GM12892 (cell line): ENCODE data around the gene ASTL. TPM values are rescaled to one million over a fixed set of nuclear protein-coding genes. Genes with fewer than 3 reads are reported as not detected.
A peak's percentile ranks its signal among the peaks of the same experiment; 100 is the strongest.

ENCODE experiments used
- DNase-seq: peaks from one replicate; pipeline ENCODE4 v3.0.0; 2011; ENCODE audit not compliant: insufficient read length
- FAIRE-seq: peaks from 2 replicates; lab custom pipeline; 2011; peaks lifted over from hg19 to GRCh38; lab: Jason Lieb, UNC
- POLR2A ChIP-seq: IDR thresholded peaks from 2 replicates; pipeline ENCODE4 v1.6.1; 2011; ENCODE audit warnings: low read depth, low read length, control low read depth
- POLR2AphosphoS5 ChIP-seq: IDR thresholded peaks from 2 replicates; pipeline ENCODE4 v1.6.1; 2011; ENCODE audit warnings: low read depth, low read length, control low read depth
- TAF1 ChIP-seq: IDR thresholded peaks from 2 replicates; pipeline ENCODE4 v1.6.1; 2011; ENCODE audit warnings: low read depth, mild to moderate bottlenecking, control low read depth, low read length, borderline replicate concordance
- polyA plus RNA-seq: library from polyadenylated mRNA; unstranded; fragments of >200 nt; gene quantifications from one replicate; pipeline ENCODE4 v1.2.1, GENCODE V29; 2012; ENCODE audit warnings: missing spikeins, inconsistent platforms; ENCODE audit not compliant: missing spikeins

Gene ASTL
- polyA plus RNA-seq = 1.3 TPM

DNA sequence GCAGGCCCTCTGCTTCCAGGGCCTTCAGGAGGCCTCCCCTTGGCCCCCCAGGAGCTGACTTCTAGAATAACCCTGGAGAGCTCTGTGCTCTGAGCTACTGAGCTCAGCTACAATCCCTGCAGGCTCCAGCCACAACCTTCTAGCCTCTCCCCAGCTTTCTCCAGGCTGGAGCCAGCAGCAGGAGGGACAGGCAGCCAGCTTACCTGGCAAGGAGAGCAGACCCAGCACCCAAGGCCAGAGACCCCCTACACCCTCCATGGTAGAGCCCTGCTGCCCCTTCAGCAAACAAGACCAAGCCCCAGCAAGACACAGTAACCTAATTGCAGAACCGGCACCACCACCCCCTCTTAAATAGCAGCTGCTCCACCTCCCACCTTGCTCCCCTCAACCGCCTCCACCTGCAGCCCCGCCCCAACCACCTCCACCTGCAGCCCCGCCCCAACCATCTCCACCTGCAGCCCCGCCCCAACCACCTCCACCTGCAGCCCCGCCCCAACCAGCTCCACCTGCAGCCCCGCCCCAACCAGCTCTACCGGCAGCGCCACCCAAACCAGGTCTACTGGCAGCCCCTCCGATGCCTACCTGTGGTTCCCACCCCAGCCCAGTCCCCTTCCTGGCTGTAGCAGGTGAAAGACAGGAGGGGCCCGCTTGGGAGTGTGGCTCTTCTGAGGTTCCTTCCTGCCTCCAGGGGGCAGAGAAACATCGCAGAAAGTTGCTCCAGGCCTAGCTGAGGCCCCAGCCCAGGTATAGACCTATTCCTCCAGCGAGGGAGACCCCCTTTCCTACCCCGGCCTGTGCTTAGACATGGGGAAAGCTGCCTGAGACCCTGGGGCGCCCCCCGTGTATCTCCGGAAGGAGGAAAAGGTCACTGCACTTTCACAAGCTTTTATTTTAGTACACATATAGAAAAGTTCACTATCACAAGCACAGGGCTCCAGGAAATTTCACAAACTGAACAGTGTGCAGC is at the start of gene ASTL:
Gene ASTL, minus strand, starts transcription at position 324 of the 967 bp plus-strand sequence. Its CDS starts 66 bp downstream, at position 258.
- peak; percentile 81 for TF ChIP-seq POLR2A
- TF ChIP-seq TAF1 = no peak
- TF ChIP-seq POLR2AphosphoS5 = peak; percentile 78
- FAIRE-seq = peak; percentile 74
- DNase-seq = no peak

DNA sequence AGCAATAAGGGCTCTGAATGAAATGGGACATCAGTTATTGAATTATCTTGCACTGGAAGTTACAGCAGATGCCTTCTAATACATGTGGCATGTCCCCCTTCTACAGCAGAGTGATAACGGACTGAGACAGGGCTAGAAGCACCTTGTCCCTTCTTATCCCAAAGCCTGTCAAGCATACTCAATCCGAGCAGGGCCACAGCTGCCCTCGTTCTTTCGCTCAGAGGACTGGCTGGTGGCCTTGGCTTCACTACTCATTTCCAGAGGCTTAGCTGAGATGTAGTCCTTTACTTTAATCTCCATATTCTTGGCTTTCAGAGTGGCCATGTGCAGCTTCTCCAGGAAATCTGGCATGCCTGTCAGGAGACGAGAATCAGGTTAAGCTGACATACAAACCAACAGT is 48.3 kb upstream of the ASTL start:
- TF ChIP-seq TAF1 = no peak
- TF ChIP-seq POLR2A = no peak
- no peak for TF ChIP-seq POLR2AphosphoS5
- FAIRE-seq = no peak
- DNase-seq = no peak

DNA sequence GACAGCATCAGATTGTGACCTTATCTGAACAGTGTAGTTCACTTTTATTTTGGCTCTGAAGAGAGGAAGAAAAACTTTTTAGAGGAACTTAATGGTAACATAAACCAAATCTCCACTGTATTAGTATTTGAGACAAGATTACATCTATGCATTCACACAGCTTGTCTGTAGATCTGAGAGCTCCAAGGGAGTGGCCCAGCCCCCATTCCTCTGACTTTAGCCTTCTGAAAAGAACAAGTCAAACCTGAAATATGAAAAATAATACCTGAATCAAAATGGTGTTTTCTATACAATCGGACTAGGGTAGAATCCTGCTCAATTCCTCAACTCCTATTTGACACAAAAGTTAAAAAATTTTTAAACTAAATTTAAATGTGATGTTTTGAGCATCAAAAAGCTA is 47.2 kb upstream of the ASTL start:
- no peak for FAIRE-seq
- TF ChIP-seq POLR2A = no peak
- TF ChIP-seq POLR2AphosphoS5 = no peak
- TF ChIP-seq TAF1 = no peak
- no peak for DNase-seq

DNA sequence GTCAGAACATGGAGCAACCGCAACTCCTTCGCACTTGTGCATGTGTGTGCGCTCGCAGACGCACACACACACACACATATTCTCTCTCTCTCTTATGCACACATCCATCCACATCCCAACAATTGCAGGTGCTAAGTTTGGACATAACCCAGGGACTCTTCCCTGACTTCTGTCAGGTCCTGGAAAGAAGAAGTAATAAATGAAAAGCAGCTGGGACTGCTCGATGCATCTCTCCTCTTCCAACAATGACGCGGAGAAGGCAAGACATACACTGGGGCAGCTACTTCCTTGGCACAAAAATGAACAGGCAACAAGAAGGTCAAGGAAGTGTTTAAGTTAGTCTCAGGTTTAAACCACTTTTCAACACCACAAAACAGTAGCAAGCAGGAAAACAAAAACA is 46.7 kb upstream of the ASTL start:
- FAIRE-seq (no peak), DNase-seq (no peak)
- TF ChIP-seq TAF1 (no peak), POLR2A (no peak), POLR2AphosphoS5 (no peak)

DNA sequence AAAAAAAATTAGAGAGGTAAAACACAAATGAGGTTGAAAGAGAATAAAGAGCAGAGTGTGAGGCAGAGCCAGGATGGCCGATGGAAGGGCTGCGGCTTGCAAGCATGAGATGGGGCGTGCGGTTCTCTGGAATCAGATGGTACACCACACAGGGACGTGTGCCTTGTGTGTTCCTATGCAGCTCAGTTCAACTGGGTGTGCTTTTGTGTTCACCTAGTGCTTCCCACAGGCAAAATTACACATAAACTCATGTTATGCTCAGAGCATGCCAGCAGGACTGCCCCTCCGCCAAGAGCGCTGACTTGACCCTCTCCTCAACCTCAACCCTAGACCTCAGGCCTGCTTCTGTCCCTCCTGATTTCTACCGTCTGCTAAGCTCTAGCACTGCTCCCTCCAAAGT is 45.9 kb upstream of the ASTL start:
- FAIRE-seq = no peak
- TF ChIP-seq POLR2A = peak; percentile 50
- no peak for TF ChIP-seq TAF1
- peak; percentile 63 for TF ChIP-seq POLR2AphosphoS5

DNA sequence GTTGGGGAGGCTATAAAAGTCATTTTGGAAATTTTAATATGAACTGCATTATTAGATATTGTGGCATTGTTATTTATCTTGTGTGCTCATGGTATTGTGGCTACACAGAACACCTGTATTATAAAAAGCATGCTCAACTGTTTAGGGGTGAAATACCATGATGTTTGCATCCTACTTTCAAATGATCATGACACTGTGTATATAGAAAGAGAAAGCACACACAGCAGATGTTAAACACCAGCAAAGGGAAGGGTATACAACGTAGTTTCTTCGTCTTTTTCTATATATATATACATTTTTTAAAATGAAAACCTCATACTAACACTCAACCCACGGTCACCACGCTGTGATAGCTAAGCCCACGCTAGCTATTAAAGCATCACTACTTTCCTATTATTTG is 43.2 kb upstream of the ASTL start:
- no peak for FAIRE-seq
- TF ChIP-seq TAF1 (no peak), POLR2A (no peak), POLR2AphosphoS5 (no peak)
- DNase-seq = no peak

More for the DNA sequence above, 45.9 kb upstream of the ASTL start:
- no peak for DNase-seq

DNA sequence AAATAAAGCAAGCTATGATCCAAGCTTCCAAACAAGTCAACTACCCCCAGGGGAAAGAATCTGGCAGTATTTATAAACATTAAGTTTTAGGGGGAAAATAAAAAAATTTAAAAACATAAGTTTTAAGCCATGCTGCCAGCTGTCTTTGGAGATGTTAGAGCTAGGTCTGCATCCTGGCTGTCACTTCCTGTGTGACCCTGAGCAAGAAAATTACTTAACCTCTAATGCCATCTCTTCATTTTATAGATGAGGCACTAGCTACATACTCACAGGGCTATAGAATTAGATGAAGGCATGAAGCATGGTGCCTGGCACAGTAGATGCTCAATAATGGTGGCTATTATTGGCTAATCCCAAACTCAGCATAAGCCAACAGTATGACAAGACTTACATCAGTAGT is 42.2 kb upstream of the ASTL start:
- no peak for DNase-seq
- TF ChIP-seq POLR2AphosphoS5 = no peak
- TF ChIP-seq POLR2A = no peak
- TF ChIP-seq TAF1 = no peak
- FAIRE-seq = no peak

DNA sequence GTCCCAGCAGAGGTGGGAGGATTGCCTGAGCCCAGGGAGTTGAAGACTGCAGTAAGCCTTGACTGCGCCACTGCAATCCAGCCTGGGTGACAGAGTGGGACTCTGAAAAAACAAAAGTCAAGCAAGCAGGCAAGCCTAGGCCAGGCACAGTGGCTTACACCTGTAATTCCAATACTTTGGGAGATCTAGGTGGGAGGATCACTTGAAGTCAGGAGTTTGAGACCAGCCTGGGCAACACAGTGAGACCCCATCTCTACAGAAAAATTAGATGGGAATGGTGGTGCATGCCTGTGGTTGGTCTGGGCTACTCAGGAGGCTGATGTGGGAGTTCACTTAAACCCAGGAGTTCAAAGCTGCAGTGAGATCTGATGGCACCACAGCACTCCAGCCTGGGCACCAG is 41.7 kb upstream of the ASTL start:
- no peak for FAIRE-seq

DNA sequence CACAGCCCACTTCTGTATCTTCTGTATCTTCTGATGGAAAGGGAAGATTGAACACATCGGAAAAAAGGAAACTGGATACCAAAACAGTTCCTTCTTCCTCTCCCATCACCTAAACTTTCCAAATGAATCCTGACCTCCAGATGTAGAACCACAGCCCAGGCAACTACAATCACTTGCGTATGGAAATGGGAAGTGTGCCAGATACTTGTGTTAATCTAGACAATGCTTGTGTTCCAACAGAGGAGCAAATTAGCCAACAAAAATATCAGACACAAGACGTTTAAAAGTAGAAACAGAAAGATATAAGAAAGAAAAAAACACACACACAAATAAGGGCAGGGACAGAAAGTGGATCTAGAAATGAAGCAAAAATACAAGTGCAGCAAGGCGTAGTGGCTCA is 38.4 kb upstream of the ASTL start:
- TF ChIP-seq TAF1 = no peak
- no peak for TF ChIP-seq POLR2AphosphoS5
- TF ChIP-seq POLR2A = no peak
- FAIRE-seq = no peak

More for the DNA sequence above, 41.7 kb upstream of the ASTL start:
- no peak for TF ChIP-seq TAF1
- TF ChIP-seq POLR2AphosphoS5 = no peak
- no peak for TF ChIP-seq POLR2A
- no peak for DNase-seq

DNA sequence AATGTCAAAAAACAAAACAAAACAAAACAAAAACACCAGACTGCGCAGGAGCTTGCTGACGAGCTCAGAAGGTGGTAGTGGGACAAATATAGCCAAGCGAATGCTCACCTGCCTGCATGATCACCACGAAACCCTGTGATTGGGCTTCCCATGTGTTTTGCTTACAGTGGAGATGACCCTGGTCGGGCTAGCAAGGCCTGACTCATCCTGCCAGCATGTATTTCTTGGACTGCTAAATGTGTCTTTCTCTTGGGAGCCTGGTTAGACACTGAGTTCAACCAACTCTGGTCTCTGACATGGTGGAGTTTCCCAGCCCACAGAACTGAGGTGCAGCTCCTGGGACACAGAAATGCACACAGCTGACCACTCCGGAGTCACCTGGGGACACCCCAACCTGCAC is 37.6 kb upstream of the ASTL start:
- TF ChIP-seq POLR2A = no peak
- no peak for TF ChIP-seq TAF1
- DNase-seq (no peak), FAIRE-seq (no peak)

More for the DNA sequence above, 38.4 kb upstream of the ASTL start:
- DNase-seq = no peak

DNA sequence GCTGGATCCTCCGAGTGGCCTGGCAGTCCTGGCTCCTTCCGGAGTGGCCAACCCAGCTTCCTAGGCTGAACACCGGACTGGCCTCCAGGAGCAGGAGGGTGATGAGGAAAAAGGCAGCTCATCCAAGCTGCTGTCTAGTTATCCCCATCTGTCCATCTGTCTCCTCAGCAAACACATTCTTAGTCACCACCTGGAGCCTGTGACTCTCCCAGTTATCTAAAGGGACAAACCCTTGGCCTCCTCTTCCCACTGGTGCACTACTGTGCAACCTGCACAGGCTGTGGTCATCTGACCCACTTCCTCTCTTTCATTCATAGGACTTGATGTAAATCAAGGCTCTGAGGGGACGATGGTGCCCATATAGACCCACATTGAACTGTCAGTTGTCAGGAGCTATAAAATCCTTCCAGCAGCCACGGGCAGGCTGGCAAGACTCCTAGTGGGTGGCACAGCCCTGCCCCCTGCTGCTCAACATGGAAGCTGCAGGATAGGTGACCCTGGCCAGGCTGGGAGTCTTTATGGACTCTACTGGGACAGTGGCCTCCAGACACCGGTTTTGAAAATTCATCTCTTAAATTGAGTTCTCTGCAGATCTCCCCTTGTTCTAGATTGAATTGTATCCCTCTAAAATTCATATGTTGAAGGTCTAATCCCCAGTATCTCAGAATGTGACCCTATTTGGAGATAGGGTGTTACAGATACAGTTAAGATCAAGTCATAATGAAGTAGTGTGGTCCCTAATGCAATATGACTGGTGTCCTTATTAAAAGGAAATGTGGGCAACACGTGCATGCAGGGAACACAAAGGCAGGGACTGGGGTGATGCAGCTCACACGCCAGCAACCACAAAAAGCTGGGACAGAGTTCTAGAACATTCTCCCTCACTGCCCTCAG is 36.2 kb upstream of the ASTL start:
- DNase-seq (peak; percentile 63), FAIRE-seq (peak; percentile 51)
- TF ChIP-seq POLR2AphosphoS5 (no peak), TAF1 (no peak), POLR2A (no peak)
